HG02588 (cell line): ENCODE data around the gene FOXJ3.

ENCODE experiments used
- ATAC-seq: cut with Tn5 transposase; IDR thresholded peaks from one replicate; pipeline ENCODE4 v1.9.1; 2021; ENCODE audit warnings: mild to moderate bottlenecking, moderate library complexity; ENCODE audit not compliant: unreplicated experiment

The FOXJ3 gene

GRCh38 chr1:42311897-42312296 is 23.1 kb downstream of the FOXJ3 start:
- ATAC-seq = no peak

- ATAC-seq = no peak
These were observed 23.9 kb downstream of the FOXJ3 start for GRCh38 chr1:42311138-42311537.

GRCh38 chr1:42306977-42307376 is 28.1 kb downstream of the FOXJ3 start:
- no peak for ATAC-seq

GRCh38 chr1:42305639-42306038 is 29.4 kb downstream of the FOXJ3 start:
- no peak for ATAC-seq

GRCh38 chr1:42302034-42302433 is 33.0 kb downstream of the FOXJ3 start:
- no peak for ATAC-seq

- ATAC-seq = no peak
These were observed 36.5 kb downstream of the FOXJ3 start for GRCh38 chr1:42298520-42298919.

GRCh38 chr1:42295816-42296215 is 39.2 kb downstream of the FOXJ3 start:
- no peak for ATAC-seq

- ATAC-seq = no peak
These were observed 44.9 kb downstream of the FOXJ3 start for GRCh38 chr1:42290130-42290529.

GRCh38 chr1:42288311-42288985 is 46.6 kb downstream of the FOXJ3 start:
- ATAC-seq = no peak

GRCh38 chr1:42282867-42283583 is 52.0 kb downstream of the FOXJ3 start:
- no peak for ATAC-seq

GRCh38 chr1:42282024-42282579 is 52.9 kb downstream of the FOXJ3 start:
- ATAC-seq = no peak

GRCh38 chr1:42280821-42281220 is 54.2 kb downstream of the FOXJ3 start:
- ATAC-seq = no peak

- no peak for ATAC-seq
These were observed 56.0 kb downstream of the FOXJ3 start for GRCh38 chr1:42279055-42279454.

- ATAC-seq = no peak
These were observed 62.1 kb downstream of the FOXJ3 start for GRCh38 chr1:42272920-42273319.

- ATAC-seq = no peak
These were observed 67.1 kb downstream of the FOXJ3 start for GRCh38 chr1:42267904-42268303.

- ATAC-seq = no peak
These were observed 68.5 kb downstream of the FOXJ3 start for GRCh38 chr1:42266253-42267135.

- no peak for ATAC-seq
These were observed 70.4 kb downstream of the FOXJ3 start for GRCh38 chr1:42264511-42265190.

GRCh38 chr1:42263019-42263418 is 72.0 kb downstream of the FOXJ3 start:
- ATAC-seq = no peak

GRCh38 chr1:42260376-42261070 is 74.5 kb downstream of the FOXJ3 start:
- no peak for ATAC-seq

- ATAC-seq = no peak
These were observed 75.3 kb downstream of the FOXJ3 start for GRCh38 chr1:42259739-42260064.
